Hepatocyte (in vitro differentiated cells): ENCODE results near the gene ABCB1.

Source experiments
- CTCF ChIP-seq: fragments of 200-600 bp; sonication (generic); IDR thresholded peaks from 2 replicates; pipeline ENCODE4 v1.5.1; 2016; ENCODE audit warnings: antibody characterized with exemption, mild to moderate bottlenecking; ENCODE audit not compliant: poor library complexity
- EZH2 ChIP-seq: fragments of 200-600 bp; sonication (generic); IDR thresholded peaks from 2 replicates; pipeline ENCODE4 v1.6.1; 2016; ENCODE audit warnings: antibody characterized with exemption, mild to moderate bottlenecking, borderline replicate concordance

- TF ChIP-seq CTCF (no peak), EZH2 (no peak)
Observed at GRCh38 chr7:87497482-87497881, 103.2 kb downstream of the ABCB1 start.
